Astrocyte of the cerebellum (primary cell): ENCODE results near the gene PRCD.
"Not testable (repeated sequence)": the region's sequence is repeated elsewhere in the genome, so short reads cannot be mapped to it uniquely, and the experiment has no call there.

Experiments
- DNase-seq: peaks from one replicate; pipeline ENCODE4 v3.0.0-alpha.2; 2011; ENCODE audit warnings: low read depth
- H3K4me3 ChIP-seq: 2 replicates; pipeline ENCODE4 v1.5.1; 2011; ENCODE audit warnings: mild to moderate bottlenecking, low read depth, low read length, moderate library complexity
- CTCF ChIP-seq: IDR thresholded peaks from 2 replicates; pipeline ENCODE4 v1.5.1; 2012; ENCODE audit warnings: low read length, low read depth, moderate library complexity, mild to moderate bottlenecking; ENCODE audit errors: missing control alignments
- in situ Hi-C: cut with HindIII; loops from 2 replicates; pipeline ENCODE4 v1.10.0; 2017; ENCODE audit warnings: low sequenced_read_pairs

Gene PRCD

GRCh38 chr17:76513306-76513692 lies 26.5 kb upstream of the PRCD start:
- no peak overlapping the region for H3K4me3 ChIP-seq
- no peak for TF ChIP-seq CTCF
- in situ Hi-C loops: loop anchor here (5.0 kb wide), 1 partner anchor 49 kb away; no protein-coding TSS in a partner anchor
- DNase-seq: no peak

- not testable (repeated sequence) for DNase-seq, H3K4me3 ChIP-seq
- in situ Hi-C loops: loop anchor here (5.0 kb wide), 1 partner anchor 48 kb away; no protein-coding TSS in a partner anchor
Measured at GRCh38 chr17:76514355-76514754, 25.5 kb upstream of the PRCD start.

GRCh38 chr17:76515274-76515949 lies 24.4 kb upstream of the PRCD start:
- DNase-seq: peak; percentile 48
- in situ Hi-C loops: no loop called here
- no peak overlapping the region for H3K4me3 ChIP-seq
- TF ChIP-seq CTCF: no peak

- no peak for DNase-seq
- no peak for TF ChIP-seq CTCF
- H3K4me3 ChIP-seq: no peak overlapping the region
- in situ Hi-C loops: no loop called here
Measured at GRCh38 chr17:76517638-76518038, 22.2 kb upstream of the PRCD start.

GRCh38 chr17:76519048-76519966 lies 20.5 kb upstream of the PRCD start:
- no peak for TF ChIP-seq CTCF
- no peak for DNase-seq
- in situ Hi-C loops: no loop called here
- no peak overlapping the region for H3K4me3 ChIP-seq

- no peak for DNase-seq
- TF ChIP-seq CTCF: no peak
- H3K4me3 ChIP-seq: no peak overlapping the region
- in situ Hi-C loops: no loop called here
Measured at GRCh38 chr17:76521262-76521661, 18.6 kb upstream of the PRCD start.

GRCh38 chr17:76521683-76522082 lies 18.2 kb upstream of the PRCD start:
- H3K4me3 ChIP-seq, DNase-seq, in situ Hi-C loops: not testable (repeated sequence)
